ENCODE results near the gene CABP4. TPM values are rescaled to one million over a fixed set of nuclear protein-coding genes. Genes with fewer than 3 reads are reported as not detected.

The CABP4 gene
- total RNA-seq, 1 donor from 2014 or later: 1.4 TPM

- Histone ChIP-seq H3K27me3 (ENCODE audit: low read depth) (no peaks in the 10 kb centered on the region), H3K4me1 (peaks cover 73% of the 10 kb centered on the region), H3K9me3 (replicated peaks) (no peaks in the 10 kb centered on the region), H3K27ac (replicated peaks) (peak overlapping the region; percentile 57), H3K4me3 (no peak overlapping the region), H3K36me3 (peaks cover 36% of the 10 kb centered on the region)
- intact Hi-C loops (cut with micrococcal nuclease): no loop called here
- no peak for DNase-seq
- TF ChIP-seq, protein P1, sequence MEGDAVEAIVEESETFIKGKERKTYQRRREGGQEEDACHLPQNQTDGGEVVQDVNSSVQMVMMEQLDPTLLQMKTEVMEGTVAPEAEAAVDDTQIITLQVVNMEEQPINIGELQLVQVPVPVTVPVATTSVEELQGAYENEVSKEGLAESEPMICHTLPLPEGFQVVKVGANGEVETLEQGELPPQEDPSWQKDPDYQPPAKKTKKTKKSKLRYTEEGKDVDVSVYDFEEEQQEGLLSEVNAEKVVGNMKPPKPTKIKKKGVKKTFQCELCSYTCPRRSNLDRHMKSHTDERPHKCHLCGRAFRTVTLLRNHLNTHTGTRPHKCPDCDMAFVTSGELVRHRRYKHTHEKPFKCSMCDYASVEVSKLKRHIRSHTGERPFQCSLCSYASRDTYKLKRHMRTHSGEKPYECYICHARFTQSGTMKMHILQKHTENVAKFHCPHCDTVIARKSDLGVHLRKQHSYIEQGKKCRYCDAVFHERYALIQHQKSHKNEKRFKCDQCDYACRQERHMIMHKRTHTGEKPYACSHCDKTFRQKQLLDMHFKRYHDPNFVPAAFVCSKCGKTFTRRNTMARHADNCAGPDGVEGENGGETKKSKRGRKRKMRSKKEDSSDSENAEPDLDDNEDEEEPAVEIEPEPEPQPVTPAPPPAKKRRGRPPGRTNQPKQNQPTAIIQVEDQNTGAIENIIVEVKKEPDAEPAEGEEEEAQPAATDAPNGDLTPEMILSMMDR (IDR thresholded peaks at IDR 0.05; ENCODE audit: borderline replicate concordance): no peak
Observed at GRCh38 chr11:67440229-67441097, 14.7 kb upstream of the CABP4 start.

DNA sequence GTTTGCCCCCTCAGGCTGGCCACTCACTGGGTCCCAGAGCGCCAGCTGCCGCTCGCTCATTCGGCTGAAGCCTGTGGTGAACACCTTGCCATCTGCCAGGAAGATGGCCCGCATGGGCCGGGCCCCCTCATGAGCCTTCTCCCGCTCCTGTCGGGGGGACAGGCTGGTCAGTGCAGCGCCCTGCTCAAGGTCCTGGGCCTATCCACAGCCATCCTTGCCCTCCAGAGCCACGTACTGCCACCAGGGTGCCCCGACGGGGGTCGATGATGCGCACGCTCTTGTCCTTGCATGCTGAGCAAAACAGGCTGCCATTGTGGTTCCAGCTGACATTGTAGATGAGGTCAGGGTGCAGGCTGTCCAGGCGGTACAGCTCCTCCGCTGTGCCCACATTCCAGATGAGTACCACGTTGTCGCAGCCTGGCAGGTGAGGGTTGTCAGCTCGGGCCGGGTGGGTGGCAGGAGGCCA lies 14.0 kb upstream of the CABP4 start:
- H3K4me1 ChIP-seq: peaks cover 71% of the 10 kb centered on the region
- no peak for DNase-seq
- H3K27ac ChIP-seq (replicated peaks): no peak overlapping the region
- H3K4me3 ChIP-seq: no peak overlapping the region
- intact Hi-C loops (cut with micrococcal nuclease): no loop called here
- TF ChIP-seq, protein P1 (IDR thresholded peaks at IDR 0.05; ENCODE audit: borderline replicate concordance): no peak
- no peaks in the 10 kb centered on the region for H3K27me3 ChIP-seq (ENCODE audit: low read depth)
- no peaks in the 10 kb centered on the region for H3K9me3 ChIP-seq (replicated peaks)
- peaks cover 30% of the 10 kb centered on the region for H3K36me3 ChIP-seq

GRCh38 chr11:67441731-67442351 lies 13.3 kb upstream of the CABP4 start:
- Histone ChIP-seq H3K4me3 (peak overlapping the region; percentile 95), H3K27me3 (ENCODE audit: low read depth) (no peaks in the 10 kb centered on the region), H3K27ac (replicated peaks) (peak overlapping the region; percentile 94), H3K4me1 (peaks cover 64% of the 10 kb centered on the region), H3K36me3 (peaks cover 26% of the 10 kb centered on the region), H3K9me3 (replicated peaks) (no peaks in the 10 kb centered on the region)
- intact Hi-C loops (cut with micrococcal nuclease): no loop called here
- TF ChIP-seq, protein P1 (IDR thresholded peaks at IDR 0.05; ENCODE audit: borderline replicate concordance): no peak
- no peak for DNase-seq

DNA sequence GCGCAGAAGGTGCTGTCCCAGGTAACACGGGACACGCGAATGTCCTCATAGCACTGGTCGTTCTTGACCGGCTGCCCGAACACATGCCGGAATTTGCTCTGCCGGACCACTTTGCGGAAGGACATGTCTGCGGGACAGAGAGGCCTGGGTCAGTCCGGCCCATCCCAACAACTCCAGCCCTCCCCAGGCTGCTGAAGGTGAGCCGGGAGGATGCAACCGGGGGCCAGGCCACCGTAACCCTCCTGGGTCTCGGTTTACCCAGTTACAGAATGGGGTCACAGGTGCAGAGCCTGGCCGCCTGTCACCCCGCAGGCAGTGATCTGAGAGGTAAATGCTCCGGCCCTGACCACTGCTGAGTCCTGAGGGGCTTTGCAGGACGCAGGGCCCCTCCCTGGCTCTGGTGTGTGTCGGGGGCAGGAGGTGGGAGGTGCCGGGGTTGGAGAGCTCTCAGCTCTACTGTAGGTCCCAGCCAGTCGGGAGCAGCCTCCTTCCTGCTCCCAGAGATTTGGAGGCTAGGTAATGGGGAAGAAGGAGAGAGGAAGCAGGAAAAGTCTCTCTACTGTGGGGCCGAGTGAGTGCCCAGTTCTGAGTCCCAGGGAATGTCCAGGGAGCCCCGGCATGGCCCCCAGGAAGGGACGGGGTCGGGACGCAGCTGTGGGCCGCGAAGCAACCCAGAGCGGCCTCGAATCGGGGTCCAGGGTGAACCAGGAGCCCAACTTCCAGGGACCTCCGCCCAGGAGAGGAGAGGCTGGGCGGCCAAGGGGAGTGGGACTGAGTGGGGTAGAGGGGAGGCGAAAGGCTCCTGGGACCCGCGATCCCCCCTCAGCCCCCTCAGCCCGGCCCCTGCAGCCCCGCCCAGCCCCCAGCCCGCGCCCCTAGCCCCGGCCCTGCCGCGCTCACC lies 12.4 kb upstream of the CABP4 start:
- H3K9me3 ChIP-seq (replicated peaks): no peaks in the 10 kb centered on the region
- H3K4me3 ChIP-seq: peak overlapping the region; percentile 95
- peaks cover 55% of the 10 kb centered on the region for H3K4me1 ChIP-seq
- TF ChIP-seq, protein P1 (IDR thresholded peaks at IDR 0.05; ENCODE audit: borderline replicate concordance): no peak
- intact Hi-C loops (cut with micrococcal nuclease): no loop called here
- no peaks in the 10 kb centered on the region for H3K27me3 ChIP-seq (ENCODE audit: low read depth)
- H3K36me3 ChIP-seq: peaks cover 21% of the 10 kb centered on the region
- peak overlapping the region; percentile 94 for H3K27ac ChIP-seq (replicated peaks)
- no peak for DNase-seq

- peaks cover 39% of the 10 kb centered on the region for H3K4me1 ChIP-seq
- no peak overlapping the region for H3K27ac ChIP-seq (replicated peaks)
- no peak for DNase-seq
- H3K27me3 ChIP-seq (ENCODE audit: low read depth): no peaks in the 10 kb centered on the region
- no peaks in the 10 kb centered on the region for H3K9me3 ChIP-seq (replicated peaks)
- H3K4me3 ChIP-seq: no peak overlapping the region
- intact Hi-C loops (cut with micrococcal nuclease): no loop called here
- TF ChIP-seq, protein P1 (IDR thresholded peaks at IDR 0.05; ENCODE audit: borderline replicate concordance): no peak
- H3K36me3 ChIP-seq: peaks cover 13% of the 10 kb centered on the region
Observed at GRCh38 chr11:67445515-67445914, 9.6 kb upstream of the CABP4 start.
